MCF 10A (cell line): ENCODE results near the gene CYB561D2. TPM values are rescaled to one million over a fixed set of nuclear protein-coding genes. Genes with fewer than 3 reads are reported as not detected.
A peak's percentile ranks its signal among the peaks of the same experiment; 100 is the strongest.

Source experiments
- BruUV-seq: library from RNA; stranded (reverse); fragments of 400-500 nt; replicated peaks from 2 replicates; lab custom pipeline; 2021; lab: Mats Ljungman, UMichigan
- CTCF ChIA-PET: fragments of 300-600 bp; sonication (Branson Sonifier 250); formaldehyde crosslinking; extraction: SDS; loops from one replicate; lab custom pipeline; 2021; ENCODE audit warnings: antibody characterized with exemption, inconsistent platforms; lab: Yijun Ruan, JAX
- POLR2A ChIA-PET: fragments of 300-600, 350-650 bp; sonication (Branson Sonifier 250); formaldehyde crosslinking; extraction: SDS; loops from one replicate; lab custom pipeline; 2020; ENCODE audit warnings: antibody characterized with exemption, inconsistent platforms; lab: Yijun Ruan, JAX
- DNase-seq: peaks from one replicate; pipeline ENCODE4 v3.0.0-alpha.2; 2018; ENCODE audit not compliant: unreplicated experiment
- H3K27ac Mint-ChIP-seq: one replicate; pipeline ENCODE4 v1.8.0; 2022; ENCODE audit warnings: mild to moderate bottlenecking, low read depth, mixed read lengths; ENCODE audit not compliant: unreplicated experiment
- H3K27me3 Mint-ChIP-seq: one replicate; pipeline ENCODE4 v1.8.0; 2022; ENCODE audit warnings: mixed read lengths; ENCODE audit not compliant: insufficient read depth, unreplicated experiment
- H3K36me3 Mint-ChIP-seq: one replicate; pipeline ENCODE4 v1.8.0; 2022; ENCODE audit warnings: mild to moderate bottlenecking, moderate library complexity, mixed read lengths; ENCODE audit not compliant: insufficient read depth, unreplicated experiment
- H3K4me1 Mint-ChIP-seq: one replicate; pipeline ENCODE4 v1.8.0; 2022; ENCODE audit warnings: mixed read lengths; ENCODE audit not compliant: insufficient read depth, unreplicated experiment
- H3K4me3 Mint-ChIP-seq: one replicate; pipeline ENCODE4 v1.8.0; 2022; ENCODE audit warnings: mild to moderate bottlenecking, moderate library complexity, mixed read lengths; ENCODE audit not compliant: unreplicated experiment
- H3K9me3 Mint-ChIP-seq: one replicate; pipeline ENCODE4 v1.8.0; 2022; ENCODE audit warnings: mixed read lengths; ENCODE audit not compliant: unreplicated experiment
- CTCF ChIP-seq: fragments of 200-600 bp; IDR thresholded peaks from one replicate; pipeline ENCODE4 v1.8.0; 2022; ENCODE audit warnings: antibody characterized with exemption, mild to moderate bottlenecking; ENCODE audit not compliant: unreplicated experiment
- intact Hi-C: fragments of 100-400 bp; cut with micrococcal nuclease; formaldehyde crosslinking; loops from 2 replicates; pipeline ENCODE4 v1.14.1; 2022
- total RNA-seq: library from RNA; stranded (reverse); gene quantifications from 2 replicates; pipeline ENCODE4 v1.2.3, GENCODE V29; 2022

CYB561D2 gene
- total RNA-seq, 1 experiment from 2014 or later = 24.1 TPM

- Mint-ChIP-seq H3K4me3 (peak overlapping the region; percentile 85), H3K9me3 (no peaks in the 10 kb centered on the region), H3K4me1 (peaks cover 18% of the 10 kb centered on the region), H3K36me3 (peaks cover 34% of the 10 kb centered on the region), H3K27me3 (no peaks in the 10 kb centered on the region), H3K27ac (no peak overlapping the region)
- DNase-seq = no peak
- ChIA-PET POLR2A (interaction anchor here (0.7 to 1.8 kb wide), 3 partner anchors 9 to 256 kb away, joined by 3 to 14 read pairs (median 3); partner anchors contain the start of gene CISH), CTCF (interaction anchor here (0.7 to 2.6 kb wide), 6 partner anchors 8 to 1161 kb away, joined by 3 to 24 read pairs (median 4); no protein-coding TSS in a partner anchor)
- intact Hi-C loops = no loop called here
- TF ChIP-seq CTCF = no peak
- BruUV-seq = no TSS peak
These were observed 5.3 kb downstream of the CYB561D2 start for GRCh38 chr3:50355829-50356552.

GRCh38 chr3:50356553-50356952 is 5.9 kb downstream of the CYB561D2 start:
- no peak for DNase-seq
- no peak for TF ChIP-seq CTCF
- Mint-ChIP-seq H3K27ac (no peak overlapping the region), H3K27me3 (no peaks in the 10 kb centered on the region), H3K4me3 (peak overlapping the region; percentile 85), H3K4me1 (peaks cover 14% of the 10 kb centered on the region), H3K36me3 (peaks cover 29% of the 10 kb centered on the region), H3K9me3 (no peaks in the 10 kb centered on the region)
- intact Hi-C loops = no loop called here
- no TSS peak for BruUV-seq
- ChIA-PET POLR2A (interaction anchor here (0.7 to 1.8 kb wide), 3 partner anchors 9 to 255 kb away, joined by 3 to 14 read pairs (median 3); partner anchors contain the start of gene CISH), CTCF (interaction anchor here (0.5 to 2.6 kb wide), 10 partner anchors 9 to 1160 kb away, joined by 3 to 24 read pairs (median 3); partner anchors contain the start of gene MON1A)

DNA sequence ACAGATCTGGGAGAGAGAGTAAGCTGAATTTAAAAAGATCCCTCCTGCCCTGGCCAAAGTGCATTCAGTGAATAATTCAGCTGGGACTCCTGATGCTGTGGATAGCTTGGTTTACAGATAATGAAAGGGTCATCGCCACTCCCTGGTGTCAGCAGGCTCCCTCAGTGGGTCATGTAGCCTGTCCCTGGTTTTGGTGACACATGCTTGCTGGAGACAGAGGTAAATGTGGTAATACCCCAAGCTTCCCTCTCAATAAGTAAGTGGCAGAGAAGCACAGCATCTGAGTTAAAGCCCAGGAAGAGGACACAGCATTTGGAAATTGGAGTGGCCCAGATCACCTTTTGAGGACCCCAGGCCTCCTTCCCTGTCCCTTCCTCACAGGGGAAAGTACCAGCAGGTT is 6.8 kb downstream of the CYB561D2 start:
- no peak for DNase-seq
- intact Hi-C loops = no loop called here
- peak overlapping the region; percentile 85 for H3K4me3 Mint-ChIP-seq
- H3K27me3 Mint-ChIP-seq = no peaks in the 10 kb centered on the region
- H3K9me3 Mint-ChIP-seq = no peaks in the 10 kb centered on the region
- peaks cover 13% of the 10 kb centered on the region for H3K4me1 Mint-ChIP-seq
- no peak for TF ChIP-seq CTCF
- POLR2A ChIA-PET = interaction anchor here (0.7 to 1.8 kb wide), 5 partner anchors 10 to 1414 kb away, joined by 4 to 14 read pairs (median 4); partner anchors contain the start of genes IFRD2 and ZMYND10
- BruUV-seq = no TSS peak
- CTCF ChIA-PET = interaction anchor here (0.7 to 2.6 kb wide), 5 partner anchors 10 to 258 kb away, joined by 3 to 24 read pairs (median 5); no protein-coding TSS in a partner anchor
- H3K36me3 Mint-ChIP-seq = peaks cover 29% of the 10 kb centered on the region
- H3K27ac Mint-ChIP-seq = peak overlapping the region; percentile 96

DNA sequence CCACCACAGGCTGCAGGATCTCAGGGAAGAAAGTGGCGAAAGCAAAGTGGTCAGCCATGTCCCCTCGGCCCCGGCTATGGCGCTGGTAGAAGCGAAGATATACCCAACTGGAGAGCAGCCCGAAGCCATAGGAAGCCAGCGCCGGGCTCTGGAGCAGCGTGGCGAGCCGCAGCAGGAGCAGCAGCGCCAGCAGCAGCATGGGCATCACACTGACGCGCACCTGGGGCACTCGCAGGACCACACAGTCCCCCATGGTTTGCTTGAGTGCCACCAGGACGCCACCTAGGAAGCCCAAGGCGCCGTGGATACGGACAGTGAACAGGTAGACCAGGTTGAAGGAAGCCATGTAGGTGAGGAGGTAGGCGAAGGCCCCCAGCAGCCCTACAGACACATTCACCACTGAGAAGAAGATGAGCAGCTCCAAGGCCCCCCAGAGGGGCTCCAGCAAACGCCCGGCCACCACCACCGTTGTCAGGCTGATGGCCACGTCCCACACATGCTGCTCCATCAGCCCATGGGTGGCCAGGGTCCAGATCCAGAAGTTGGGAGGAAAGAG is 7.8 kb downstream of the CYB561D2 start:
- H3K36me3 Mint-ChIP-seq = peaks cover 22% of the 10 kb centered on the region
- POLR2A ChIA-PET = interaction anchor here (0.7 to 4.0 kb wide), 5 partner anchors 8 to 925 kb away, joined by 3 to 31 read pairs (median 4); partner anchors contain the start of genes CYB561D2, IFRD2 and NPRL2
- intact Hi-C loops = no loop called here
- no peak for DNase-seq
- peak overlapping the region; percentile 96 for H3K27ac Mint-ChIP-seq
- peaks cover 13% of the 10 kb centered on the region for H3K4me1 Mint-ChIP-seq
- H3K4me3 Mint-ChIP-seq = peak overlapping the region; percentile 85
- no peaks in the 10 kb centered on the region for H3K9me3 Mint-ChIP-seq
- no TSS peak for BruUV-seq
- TF ChIP-seq CTCF = no peak
- no peaks in the 10 kb centered on the region for H3K27me3 Mint-ChIP-seq
- CTCF ChIA-PET = no interaction called here
